Glomerular visceral epithelial cell (primary cell): Measurements from ENCODE around the gene LGR5.
"Not testable (repeated sequence)": the region's sequence is repeated elsewhere in the genome, so short reads cannot be mapped to it uniquely, and the experiment has no call there.

ENCODE experiments used
- DNase-seq: peaks from one replicate; pipeline ENCODE4 v3.0.0-alpha.2; 2016; ENCODE audit errors: extremely low spot score

LGR5 gene

GRCh38 chr12:71551529-71551928 lies 111.9 kb downstream of the LGR5 start:
- DNase-seq: no peak

GRCh38 chr12:71552728-71553501 lies 113.3 kb downstream of the LGR5 start:
- no peak for DNase-seq

- DNase-seq: no peak
These were observed 115.6 kb downstream of the LGR5 start for GRCh38 chr12:71555191-71555590.

- DNase-seq: not testable (repeated sequence)
These were observed 116.2 kb downstream of the LGR5 start for GRCh38 chr12:71555789-71556188.

GRCh38 chr12:71556448-71556847 lies 116.8 kb downstream of the LGR5 start:
- DNase-seq: no peak

- peak; percentile 88 for DNase-seq
These were observed 117.3 kb downstream of the LGR5 start for GRCh38 chr12:71556875-71557274.

- DNase-seq: no peak
These were observed 118.8 kb downstream of the LGR5 start for GRCh38 chr12:71558445-71558844.

GRCh38 chr12:71562676-71563595 lies 123.3 kb downstream of the LGR5 start:
- no peak for DNase-seq

GRCh38 chr12:71565535-71565934 lies 125.9 kb downstream of the LGR5 start:
- DNase-seq: no peak

- no peak for DNase-seq
These were observed 127.1 kb downstream of the LGR5 start for GRCh38 chr12:71566655-71567054.

- DNase-seq: no peak
These were observed 127.9 kb downstream of the LGR5 start for GRCh38 chr12:71567537-71567936.

- DNase-seq: not testable (repeated sequence)
These were observed 130.3 kb downstream of the LGR5 start for GRCh38 chr12:71569885-71570284.

- no peak for DNase-seq
These were observed 136.9 kb downstream of the LGR5 start for GRCh38 chr12:71576496-71576895.

GRCh38 chr12:71578694-71579258 lies 139.2 kb downstream of the LGR5 start:
- DNase-seq: no peak

GRCh38 chr12:71581206-71581605 lies 141.6 kb downstream of the LGR5 start:
- peak; percentile 87 for DNase-seq

GRCh38 chr12:71582925-71583324 lies 143.3 kb downstream of the LGR5 start:
- no peak for DNase-seq

GRCh38 chr12:71584356-71584755 lies 144.8 kb downstream of the LGR5 start:
- DNase-seq: no peak

GRCh38 chr12:71585218-71585617 lies 145.6 kb downstream of the LGR5 start:
- no peak for DNase-seq

- no peak for DNase-seq
These were observed 147.4 kb downstream of the LGR5 start for GRCh38 chr12:71587012-71587411.

- DNase-seq: no peak
These were observed 149.9 kb downstream of the LGR5 start for GRCh38 chr12:71589478-71589881.

GRCh38 chr12:71591601-71592000 lies 152.0 kb downstream of the LGR5 start:
- DNase-seq: no peak

GRCh38 chr12:71592841-71593240 lies 153.2 kb downstream of the LGR5 start:
- no peak for DNase-seq
